ENCODE data around the gene TMEM150B.
A peak's percentile ranks its signal among the peaks of the same experiment; 100 is the strongest.
"Not testable (repeated sequence)": the region's sequence is repeated elsewhere in the genome, so short reads cannot be mapped to it uniquely, and the experiment has no call there.

Gene TMEM150B

DNA sequence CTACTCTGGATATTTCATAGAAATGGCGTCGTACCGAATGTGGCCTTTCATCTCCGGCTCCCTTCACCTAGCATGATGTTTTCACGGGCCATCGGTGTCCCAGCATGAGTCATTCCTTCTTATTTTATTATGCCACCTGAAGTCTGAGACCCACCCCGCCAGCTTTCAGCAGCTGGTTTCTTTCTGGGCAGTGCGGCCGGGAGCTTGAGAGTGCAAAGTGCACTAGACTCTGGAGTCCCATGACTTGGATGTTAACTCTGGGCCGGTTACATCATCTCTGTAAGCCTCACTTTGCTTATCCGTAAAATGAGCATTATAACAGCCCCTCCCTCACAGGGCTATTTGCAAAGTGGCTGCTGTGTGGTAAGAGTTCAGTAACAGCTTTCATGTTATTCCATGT lies 8.7 kb upstream of the TMEM150B start:
- DNase-seq = no peak

DNA sequence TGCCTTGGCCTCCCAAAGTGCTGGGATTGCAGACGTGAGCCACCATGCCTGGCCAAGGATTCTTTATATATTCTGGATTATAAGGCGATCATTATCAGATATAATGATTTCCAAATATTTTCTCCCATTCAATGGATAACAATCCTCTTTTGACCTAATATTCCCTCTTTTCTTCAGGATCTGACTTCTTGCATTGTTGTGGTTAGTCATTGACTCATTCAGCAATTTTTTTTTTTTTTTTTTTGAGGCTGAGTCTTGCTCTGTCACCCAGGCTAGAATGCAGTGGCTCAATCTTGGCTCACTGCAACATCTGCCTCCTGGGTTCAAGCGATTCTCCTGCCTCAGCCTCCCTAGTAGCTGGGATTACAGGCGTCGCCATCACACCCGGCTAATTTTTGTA lies 4.7 kb upstream of the TMEM150B start:
- DNase-seq = not testable (repeated sequence)

DNA sequence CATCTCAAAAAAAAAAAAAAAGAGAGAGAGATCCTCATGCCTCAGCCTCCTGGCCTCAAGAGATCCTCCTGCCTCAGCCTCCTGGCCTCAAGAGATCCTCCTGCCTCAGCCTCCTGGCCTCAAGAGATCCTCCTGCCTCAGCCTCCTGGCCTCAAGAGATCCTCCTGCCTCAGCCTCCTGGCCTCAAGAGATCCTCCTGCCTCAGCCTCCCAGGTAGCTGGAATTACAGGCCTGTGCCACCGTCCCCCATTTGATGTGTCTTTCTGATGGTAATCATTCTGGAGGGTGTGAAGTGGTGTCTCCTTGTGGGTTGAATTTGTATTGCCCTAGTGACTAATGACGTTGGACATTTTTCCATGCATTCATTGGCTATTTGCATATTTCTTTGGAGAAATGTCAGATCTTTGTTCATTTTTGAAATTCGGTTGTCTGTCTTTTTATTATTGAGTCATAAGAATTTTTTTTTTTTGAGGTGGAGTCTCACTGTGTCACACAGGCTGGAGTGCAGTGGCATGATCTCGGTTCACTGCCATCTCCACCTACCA lies 3.7 kb upstream of the TMEM150B start:
- DNase-seq = not testable (repeated sequence)

DNA sequence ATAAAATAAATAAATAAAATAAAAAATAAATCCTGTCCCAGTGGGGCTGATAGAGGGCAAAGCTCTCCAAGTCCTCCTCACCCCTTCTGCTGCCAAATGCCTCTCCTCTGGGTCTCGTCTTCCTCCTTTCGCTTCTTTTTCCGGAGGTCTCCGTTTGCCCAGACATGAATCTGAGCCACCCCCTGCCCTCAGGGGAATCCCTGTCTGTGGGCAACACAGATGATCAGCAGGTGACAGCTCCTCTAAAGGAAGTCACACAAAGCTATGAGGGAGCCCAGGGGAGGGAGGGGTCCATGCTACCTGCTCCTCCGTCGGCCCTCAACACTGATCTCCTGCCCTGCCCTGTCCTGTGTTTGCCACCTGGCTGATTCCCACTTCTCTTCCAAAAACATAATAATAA lies 479 bp downstream of the TMEM150B start:
- no peak for DNase-seq

DNA sequence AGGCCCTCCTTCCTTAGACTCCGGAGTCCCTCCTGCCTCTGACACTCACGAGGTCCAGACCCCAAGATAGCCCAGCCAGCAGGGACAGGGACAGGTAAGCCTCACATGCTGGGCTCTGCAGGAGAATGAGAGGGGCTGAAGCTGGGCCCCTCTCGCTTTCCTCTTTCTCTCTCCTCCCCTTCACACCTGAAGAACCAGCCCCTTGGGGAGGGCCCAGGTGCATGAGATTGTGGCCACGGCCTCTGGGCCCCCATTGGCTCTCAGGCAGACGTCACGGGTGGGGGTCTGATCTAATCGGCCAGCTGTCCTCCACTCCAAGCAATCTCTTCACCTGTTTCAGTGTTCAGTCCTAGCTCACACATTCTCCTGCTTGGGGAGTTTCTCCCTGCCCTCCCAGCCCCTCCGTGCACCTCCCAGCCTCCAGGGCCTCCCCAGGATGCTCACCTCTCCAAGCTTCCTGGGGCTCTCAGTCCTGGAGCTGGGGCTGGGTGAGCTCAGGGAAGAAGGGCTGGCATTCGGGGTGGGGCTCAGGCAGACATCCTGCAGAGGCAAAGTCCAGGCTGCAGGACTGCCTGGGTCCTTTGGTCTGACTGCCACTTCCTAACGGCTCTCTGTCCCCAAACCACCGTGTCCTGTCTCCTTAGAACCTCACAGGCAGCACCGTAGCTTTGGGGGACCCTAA lies 2.8 kb downstream of the TMEM150B start:
- no peak for DNase-seq

DNA sequence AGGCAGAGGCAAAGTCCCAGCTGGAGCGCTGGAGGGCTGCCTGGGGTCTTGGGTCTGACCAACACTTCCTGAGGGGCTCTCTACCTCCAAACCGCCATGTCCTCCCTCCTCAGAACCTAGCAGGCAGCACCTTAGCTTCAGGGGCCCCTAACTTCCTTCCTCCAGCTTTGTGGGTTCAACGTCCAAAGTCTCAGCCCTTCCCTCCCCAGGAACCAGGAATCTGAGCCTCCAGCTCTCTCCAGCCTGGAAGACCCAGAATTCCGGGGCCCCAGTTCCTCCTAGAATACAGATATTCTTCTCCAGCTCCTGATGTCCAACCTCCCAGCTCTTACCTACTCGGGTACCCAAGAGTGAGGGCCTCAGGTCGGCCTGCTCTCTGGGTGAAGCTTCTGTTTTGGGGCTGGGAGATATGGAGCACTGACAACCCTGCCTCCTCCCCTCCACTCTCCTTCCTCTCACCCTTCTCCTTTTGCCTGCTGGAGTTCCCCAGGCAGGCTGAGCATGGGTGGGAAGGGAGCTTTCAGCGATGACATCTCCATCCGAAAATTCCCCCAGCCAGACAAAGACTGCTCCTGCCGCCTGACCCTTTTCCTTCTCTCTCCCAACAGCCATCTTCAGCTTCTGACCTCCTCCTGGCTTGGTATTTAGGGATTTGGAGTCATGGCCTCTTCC lies 3.5 kb downstream of the TMEM150B start:
- no peak for DNase-seq

DNA sequence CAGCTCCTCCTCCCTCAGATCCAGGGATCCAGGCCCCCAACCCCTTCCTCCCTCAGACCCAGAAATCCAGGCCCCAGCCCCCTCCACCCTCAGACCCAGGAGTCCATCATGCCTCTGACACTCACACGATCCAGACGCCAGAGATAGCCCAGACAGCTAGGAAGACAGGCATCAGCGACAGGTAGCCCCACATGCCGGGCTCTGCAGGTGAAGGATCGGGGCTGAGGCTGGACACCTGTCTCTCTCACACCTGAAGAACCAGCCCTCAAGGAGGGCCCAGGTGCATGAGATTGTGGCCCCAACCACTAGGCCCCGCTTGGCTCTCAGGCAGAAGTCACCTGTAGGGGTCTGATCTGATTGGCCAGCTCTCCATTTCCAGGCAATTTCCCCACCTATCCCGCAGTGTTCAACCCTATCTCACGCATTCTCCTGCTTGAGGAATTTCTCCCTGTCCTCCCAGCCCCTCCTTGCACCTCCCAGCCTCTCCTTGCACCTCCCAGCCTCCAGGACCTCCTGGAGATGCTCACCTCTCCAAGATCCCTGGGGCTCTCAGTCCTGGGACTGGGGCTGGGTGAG lies 4.2 kb downstream of the TMEM150B start:
- no peak for DNase-seq

DNA sequence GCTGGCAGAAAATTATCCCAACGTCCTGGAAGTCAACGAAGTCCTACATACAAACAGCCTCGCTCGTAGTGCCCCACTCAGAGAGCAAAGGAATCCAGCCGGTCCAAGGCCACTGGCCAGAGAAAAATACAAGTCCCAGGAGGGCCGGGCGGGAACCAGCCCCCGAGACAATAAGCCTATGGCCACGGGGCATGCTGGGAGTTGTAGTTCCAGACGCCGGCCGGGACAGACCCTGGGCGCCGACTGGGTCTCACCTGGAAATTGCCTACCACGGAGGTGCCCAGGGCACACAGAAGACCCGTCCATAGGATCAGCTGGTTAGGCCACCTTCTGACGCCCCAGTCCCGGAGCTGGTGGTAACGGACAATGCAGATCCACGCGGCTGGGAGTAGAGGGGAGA lies 5.4 kb downstream of the TMEM150B start:
- no peak for DNase-seq

DNA sequence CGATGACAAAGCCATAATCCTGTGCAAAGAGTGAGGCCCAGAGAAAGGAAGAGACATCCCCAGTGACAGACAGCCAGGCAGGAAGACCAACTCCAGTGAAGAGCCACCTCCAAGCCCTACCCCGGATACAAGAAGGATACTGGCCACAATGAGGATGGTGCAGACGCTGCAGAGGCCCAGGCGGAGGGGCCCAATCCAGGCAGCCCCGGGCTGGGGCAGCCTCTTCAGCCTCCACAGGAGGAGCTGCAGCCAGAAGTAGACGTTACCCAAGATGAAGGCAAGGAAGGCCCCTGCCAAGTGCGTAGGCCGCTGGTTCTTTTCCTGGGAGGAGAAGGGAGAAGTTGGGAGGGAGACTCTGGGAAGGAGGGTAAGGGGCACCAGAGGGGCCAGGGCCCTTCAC lies 8.5 kb downstream of the TMEM150B start:
- DNase-seq = no peak

DNA sequence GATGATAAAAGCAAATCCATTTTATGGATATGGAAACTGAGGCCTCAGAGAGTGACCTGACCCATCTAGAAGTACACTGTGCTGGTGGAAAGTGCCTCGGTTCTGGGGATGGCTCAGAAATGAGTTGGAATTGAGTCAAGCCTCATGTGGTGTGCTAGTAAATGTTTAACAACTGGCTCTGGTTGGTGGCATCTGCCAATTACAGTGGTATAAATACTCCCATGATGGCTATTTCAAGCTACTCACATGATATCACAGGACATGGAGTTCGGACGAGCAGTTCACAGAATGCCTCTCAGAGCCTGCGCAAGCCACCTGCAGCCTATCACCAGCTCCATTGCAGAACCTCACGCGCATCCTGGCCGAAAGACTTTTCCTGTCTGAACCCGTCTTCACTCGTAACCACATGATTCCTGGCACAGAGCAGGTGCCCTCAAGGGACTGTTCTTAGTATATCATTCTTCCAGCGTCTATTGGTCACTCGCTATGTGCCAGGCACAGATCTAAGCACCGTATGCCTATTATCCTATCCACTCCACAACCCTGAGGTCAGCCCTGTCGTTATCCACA lies 9.1 kb downstream of the TMEM150B start:
- no peak for DNase-seq

DNA sequence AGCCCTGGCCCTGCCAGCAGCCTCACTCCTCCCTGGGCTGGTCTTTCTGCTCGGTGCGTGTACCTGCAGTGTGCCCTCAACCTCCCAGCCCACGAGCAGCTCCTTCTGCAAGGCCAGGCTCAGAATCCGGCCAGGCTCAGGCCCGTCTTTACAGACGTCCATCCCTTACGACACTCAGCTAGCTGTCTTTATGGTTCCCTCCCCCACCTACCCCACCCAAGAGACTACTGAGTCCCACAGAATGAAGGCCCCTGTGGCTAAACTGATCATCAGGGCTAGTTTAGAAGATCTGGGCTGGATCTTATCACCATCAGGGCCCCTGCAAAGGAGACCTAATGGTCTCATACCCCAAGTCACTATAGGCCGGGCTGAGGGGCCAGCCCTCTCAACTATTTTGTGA lies 10.7 kb downstream of the TMEM150B start:
- DNase-seq = no peak

DNA sequence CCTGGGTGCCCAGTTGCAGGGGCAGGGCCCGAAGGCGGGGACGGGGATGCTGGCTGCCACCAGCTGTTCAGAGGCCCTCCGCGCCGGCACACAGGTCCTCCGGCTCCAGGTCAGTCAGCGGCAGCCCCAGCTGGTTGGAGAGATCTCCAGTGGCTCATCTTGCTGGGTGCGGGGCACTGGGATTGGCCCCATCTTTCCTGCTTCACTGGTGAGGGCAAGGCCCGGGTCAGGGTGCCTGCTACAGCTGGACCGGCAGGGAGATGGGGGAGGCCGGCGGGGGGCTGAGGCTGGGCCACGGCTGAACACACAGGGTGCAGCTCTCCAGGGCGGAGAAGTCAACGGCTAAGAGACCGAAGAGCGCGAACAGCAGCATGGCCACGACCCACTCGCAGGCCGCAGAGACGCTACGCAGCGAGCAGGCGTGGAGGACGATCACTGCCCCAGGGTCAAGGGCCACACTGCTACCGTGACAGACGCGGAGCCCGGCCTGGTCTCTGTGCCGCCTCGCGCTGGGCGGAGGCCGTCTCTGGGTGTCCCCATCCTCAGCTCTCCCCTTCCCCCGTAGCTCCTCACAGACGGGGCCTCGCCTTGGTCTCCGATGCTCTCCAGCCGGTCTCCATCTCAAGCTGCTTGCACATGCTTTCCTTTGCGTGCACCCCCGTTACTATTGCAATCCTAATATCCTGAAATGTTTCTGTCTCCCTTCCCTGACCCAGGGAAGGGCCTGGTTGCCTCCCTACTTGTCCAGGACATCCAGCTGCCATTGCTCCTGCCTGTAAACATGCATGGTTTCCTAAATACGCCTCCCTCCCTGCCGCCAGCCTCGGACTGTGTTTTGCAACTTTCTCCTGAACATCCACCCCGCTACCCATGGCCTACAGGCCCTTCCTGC lies 12.3 kb downstream of the TMEM150B start:
- no peak for DNase-seq

DNA sequence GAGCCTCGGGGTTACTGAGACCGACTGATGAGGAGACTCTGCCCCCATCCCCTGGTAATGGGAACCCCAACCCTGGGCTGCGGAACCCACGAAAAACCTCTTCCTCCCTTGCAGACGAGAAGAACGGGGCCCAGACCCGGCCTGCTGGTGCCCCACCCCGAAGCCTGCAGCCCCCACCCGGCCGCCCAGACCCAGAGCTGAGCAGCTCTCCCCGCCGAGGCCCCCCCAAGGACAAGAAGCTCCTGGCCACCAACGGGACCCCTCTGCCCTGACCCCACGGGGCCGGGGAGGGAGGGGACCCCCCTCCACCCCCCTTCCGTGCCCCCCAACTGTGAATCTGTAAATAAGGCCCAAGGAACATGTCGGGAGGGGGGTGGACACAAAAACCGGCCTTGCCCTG lies 13.3 kb downstream of the TMEM150B start:
- DNase-seq = no peak

DNA sequence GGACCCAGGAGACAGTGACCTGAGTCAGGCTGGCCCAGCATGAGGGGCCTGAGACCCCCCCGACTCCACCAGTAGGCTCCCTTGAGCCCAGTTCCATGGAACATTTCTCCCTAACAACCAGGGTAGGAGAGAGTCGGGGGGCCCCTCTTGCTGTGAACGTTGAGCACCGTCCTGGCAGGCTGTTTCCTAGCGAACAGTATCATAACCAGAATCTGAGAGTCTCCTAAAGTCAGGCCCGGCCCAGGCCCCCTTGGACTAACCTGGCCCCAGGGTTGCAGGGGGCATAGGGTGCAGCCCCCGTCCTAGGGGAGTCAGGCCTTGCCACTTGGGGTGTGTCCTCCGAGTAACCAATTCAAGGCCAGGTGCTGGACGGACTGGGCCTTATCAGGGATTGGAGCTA lies 13.7 kb downstream of the TMEM150B start:
- DNase-seq = no peak

DNA sequence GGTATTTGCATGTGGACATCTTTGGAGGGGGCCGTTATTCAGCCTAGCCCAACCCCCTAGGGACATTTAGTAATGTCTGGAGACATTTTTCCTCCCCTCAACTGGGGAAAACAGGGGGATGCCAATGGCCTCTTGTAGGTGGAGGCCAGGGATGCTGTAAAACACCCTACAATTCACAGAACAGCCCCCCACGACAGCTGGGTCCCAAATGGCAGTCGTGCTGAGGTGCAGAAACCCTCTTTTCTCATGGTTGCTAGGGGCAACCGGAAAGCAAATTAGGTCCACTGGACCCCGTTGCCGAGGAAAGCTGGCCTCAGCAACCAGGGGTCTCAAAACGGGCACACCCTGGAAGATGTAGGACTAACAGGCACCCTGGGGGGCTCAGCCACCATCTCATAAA lies 14.6 kb downstream of the TMEM150B start:
- DNase-seq = no peak

DNA sequence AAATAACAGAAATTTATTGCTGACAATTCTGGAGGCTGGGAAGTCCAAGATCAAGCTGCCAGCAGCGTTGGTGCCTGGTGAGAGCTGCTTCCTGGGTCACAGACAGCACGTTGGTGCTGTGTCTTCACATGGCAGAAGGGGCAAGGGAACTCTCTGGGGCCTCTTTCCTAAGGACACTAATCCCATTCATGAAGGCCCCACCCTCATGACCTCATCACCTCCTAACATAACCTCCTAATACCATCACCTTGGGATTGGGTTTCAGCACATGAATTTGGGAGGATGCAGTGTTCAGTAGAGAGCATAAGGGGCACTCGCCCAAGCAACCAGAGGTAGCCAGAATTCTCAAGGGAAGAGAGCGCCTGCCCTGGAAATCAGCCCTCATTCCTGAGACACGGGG lies 15.7 kb downstream of the TMEM150B start:
- no peak for DNase-seq

DNA sequence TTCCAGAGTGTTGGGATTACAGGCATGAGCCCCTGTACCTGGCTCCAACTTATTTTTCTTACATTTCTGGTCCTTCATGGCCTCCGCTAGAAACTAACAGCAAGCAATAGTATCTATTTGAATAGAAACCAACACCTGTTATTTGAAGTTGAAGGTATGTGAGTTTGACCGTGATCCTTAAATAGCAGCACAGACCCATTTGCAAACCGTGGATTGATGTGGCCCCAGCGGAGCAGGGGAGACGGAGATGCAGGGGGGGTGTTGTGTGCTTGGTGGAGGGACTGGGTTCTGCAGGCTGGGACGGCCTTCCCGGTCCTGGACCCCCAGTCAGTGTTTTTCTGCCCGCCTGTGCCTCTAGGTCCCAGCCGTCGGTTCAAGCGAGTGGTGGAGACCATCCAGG lies 16.9 kb downstream of the TMEM150B start:
- DNase-seq = no peak

DNA sequence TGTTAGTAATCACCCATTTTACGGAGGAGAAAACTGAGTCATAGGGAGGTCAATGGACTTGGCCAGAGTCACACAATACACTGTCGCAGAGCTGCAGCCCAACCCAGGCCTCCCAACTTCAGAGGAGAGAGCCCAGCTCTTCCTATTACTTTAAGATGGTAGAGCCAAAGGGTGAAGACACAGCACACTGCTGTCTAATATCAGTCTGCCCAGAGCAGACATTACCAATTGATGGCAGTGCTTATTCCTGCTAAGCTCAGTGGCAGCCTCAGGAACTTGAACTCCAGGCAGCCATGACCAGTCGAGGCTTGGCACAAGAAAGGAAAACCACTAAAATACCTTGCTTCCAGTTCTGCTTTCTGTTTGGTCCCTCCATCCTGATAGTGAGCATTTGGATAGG lies 18.4 kb downstream of the TMEM150B start:
- no peak for DNase-seq

DNA sequence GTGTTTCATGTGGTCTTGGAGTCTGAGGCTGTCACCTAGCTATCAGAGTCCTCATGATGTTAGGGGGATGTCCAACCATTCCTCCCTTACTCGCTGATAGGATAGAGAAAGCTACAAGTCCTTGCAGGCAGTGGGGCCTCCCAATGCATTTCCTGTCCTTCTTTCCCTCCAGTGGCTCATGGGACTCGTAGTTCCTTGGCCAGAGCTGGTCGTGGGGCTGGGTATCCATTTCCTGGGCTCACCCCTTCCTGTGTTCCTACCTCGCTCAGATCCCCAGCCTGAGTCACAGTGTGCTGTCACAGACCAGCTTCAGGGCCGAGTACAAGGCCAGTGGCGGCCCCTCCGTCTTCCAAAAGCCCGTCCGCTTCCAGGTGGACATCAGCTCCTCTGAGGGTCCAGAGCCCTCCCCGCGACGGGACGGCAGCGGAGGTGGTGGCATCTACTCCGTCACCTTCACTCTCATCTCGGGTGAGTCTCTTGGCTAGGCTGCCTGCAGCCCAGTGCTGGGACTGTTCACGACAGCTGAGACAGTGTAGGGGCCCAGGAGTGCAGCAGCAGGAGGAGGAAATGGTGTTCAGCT lies 19.1 kb downstream of the TMEM150B start:
- DNase-seq = no peak

DNA sequence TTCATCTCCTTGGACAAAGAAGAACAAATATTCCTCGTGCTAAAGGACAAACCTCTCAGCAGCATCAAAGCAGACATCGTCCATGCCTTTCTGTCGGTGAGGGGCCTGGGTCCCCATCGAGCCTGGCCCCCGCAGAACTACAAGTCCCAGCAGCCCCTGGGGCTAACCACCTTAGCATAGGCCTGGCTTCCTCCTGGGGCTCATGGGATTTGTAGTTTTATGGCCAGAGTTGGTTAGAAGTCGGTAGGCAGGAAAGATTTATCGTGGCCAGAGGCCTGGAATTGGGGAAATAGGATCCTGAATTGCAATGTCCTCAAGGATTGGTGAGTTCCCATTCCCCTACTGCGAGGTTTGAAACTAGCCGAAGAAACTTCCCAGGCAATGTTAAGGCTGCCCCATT lies 19.6 kb downstream of the TMEM150B start:
- DNase-seq = peak; percentile 72

DNA sequence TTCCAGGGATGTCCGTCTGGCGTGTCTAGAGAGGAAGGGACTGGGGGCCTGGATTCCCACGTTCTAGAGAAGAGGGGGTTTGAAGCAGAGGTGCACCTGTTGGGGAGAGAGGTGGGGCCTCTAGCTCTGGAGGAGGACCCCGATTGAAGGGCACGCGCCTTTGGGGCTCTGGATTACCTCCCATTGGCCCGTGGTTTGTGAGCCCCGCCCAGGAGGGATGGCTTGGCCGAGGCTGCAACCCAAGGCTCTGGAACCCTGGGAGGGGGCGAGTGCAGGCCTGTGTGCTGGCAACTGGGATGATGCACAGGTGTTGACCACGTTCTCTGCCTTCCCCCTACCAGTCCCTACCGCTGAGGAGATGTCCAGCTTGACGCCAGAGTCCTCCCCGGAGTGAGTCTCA lies 20.2 kb downstream of the TMEM150B start:
- DNase-seq = no peak

DNA sequence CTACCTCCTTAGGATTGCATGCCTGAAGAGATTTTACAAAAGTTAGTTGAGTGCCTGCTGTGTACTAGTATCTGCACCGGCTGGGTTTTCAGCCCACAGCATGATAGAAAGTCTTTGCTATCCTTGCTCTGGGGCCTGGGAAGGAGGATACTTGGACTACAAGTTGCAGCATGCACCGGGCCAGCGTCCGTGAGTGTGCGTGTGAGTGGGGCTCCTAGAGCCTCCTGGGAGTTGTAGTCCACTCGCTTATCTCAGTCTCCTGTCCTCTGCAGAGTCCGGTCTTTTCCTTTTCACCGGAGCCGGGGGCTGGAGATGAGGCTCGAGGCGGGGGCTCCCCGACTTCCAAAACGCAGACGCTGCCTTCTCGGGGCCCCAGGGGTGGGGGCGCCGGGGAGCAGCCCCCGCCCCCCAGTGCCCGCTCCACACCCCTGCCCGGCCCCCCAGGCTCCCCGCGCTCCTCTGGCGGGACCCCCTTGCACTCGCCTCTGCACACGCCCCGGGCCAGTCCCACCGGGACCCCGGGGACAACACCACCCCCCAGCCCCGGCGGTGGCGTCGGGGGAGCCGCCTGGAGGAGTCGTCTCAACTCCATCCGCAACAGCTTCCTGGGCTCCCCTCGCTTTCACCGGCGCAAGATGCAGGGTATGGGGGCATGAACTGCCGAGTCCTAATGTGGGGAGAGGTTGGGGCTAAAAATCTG lies 20.7 kb downstream of the TMEM150B start:
- DNase-seq = peak; percentile 55

Measured in activated CD4-positive, alpha-beta T cell treated with anti-CD3 and anti-CD28 coated beads, Interleukin-2, Interleukin-6, amounts not matched to agents 100 ng/mL and 50 ng/mL, durations not matched to agents 16 hours and 8 hours (primary cell).